Esophagus muscularis mucosa (tissue), 4 donors: Measurements from ENCODE around the gene BDH1. TPM values are rescaled to one million over a fixed set of nuclear protein-coding genes. Genes with fewer than 3 reads are reported as not detected.

Experiments used
- DNase-seq: peaks from one replicate; pipeline ENCODE4 v3.0.0-alpha.2; 2017; ENCODE audit errors: extremely low spot score
- H3K27ac ChIP-seq, 4 donors: fragments of 200-600 bp; sonication (generic); replicated peaks in 1 of 4; 1 replicate in 3 of 4; 2 replicates in 1 of 4; pipeline ENCODE4 v1.5.1; 2016 to 2019; ENCODE audit warnings: mild to moderate bottlenecking in 1 of 4
- H3K27me3 ChIP-seq, 4 donors: fragments of 200-600 bp; sonication (generic); one replicate each; pipeline versions ENCODE4 v1.5.1 to v1.6.0; 2016 to 2019
- H3K36me3 ChIP-seq, 4 donors: fragments of 200-600 bp; sonication (generic); one replicate each; pipeline ENCODE4 v1.5.1; 2016 to 2019
- H3K4me1 ChIP-seq, 4 donors: fragments of 200-600 bp; sonication (generic); one replicate each; pipeline ENCODE4 v1.5.1; 2016 to 2019
- H3K4me3 ChIP-seq, 4 donors: fragments of 200-600 bp; sonication (generic); 1 replicate in 2 of 4; 2 replicates in 2 of 4; pipeline ENCODE4 v1.5.1; 2016 to 2019; ENCODE audit warnings: mild to moderate bottlenecking in 4 of 4, moderate library complexity in 1 of 4
- H3K9me3 ChIP-seq, 4 donors: fragments of 200-600 bp; sonication (generic); 1 replicate in 3 of 4; 2 replicates in 1 of 4; pipeline ENCODE4 v1.5.1; 2016 to 2019
- EP300 ChIP-seq: sonication (generic); formaldehyde crosslinking; IDR thresholded peaks from one replicate; pipeline ENCODE4 v1.6.1; 2017; ENCODE audit warnings: antibody characterized with exemption
- POLR2A ChIP-seq: fragments of 450-650 bp; IDR thresholded peaks from one replicate; pipeline ENCODE4 v1.6.1; 2017; ENCODE audit warnings: antibody characterized with exemption, moderate library complexity, mild to moderate bottlenecking, low read depth
- POLR2AphosphoS5 ChIP-seq, 2 donors: sonication (generic); formaldehyde crosslinking; IDR thresholded peaks; one replicate each; pipeline ENCODE4 v1.6.1; 2017; ENCODE audit warnings: antibody characterized with exemption in 2 of 2
- WGBS: methylation state at CpG from one replicate; pipeline ENCODE4 v1.1.5; 2018; 5-methylcytosine and 5-hydroxymethylcytosine counted together
- intact Hi-C: fragments of 100-400 bp; cut with DNase I; formaldehyde crosslinking; loops from one replicate; pipeline ENCODE4 v1.15.1; 2023
- total RNA-seq, 4 donors: library from RNA; depleted of rRNA; stranded (reverse); fragments of >200 nt; gene quantifications; one replicate each; pipeline versions ENCODE4 v1.1.0 to v1.2.1, GENCODE V29; 2016
- TF ChIP-seq, protein P1 (sequence below), 3 experiments: fragments of 200-600 bp in 2 of 3; fragments of 450-650 bp in 1 of 3; sonication (generic) in 2 of 3; IDR thresholded peaks; one replicate each; pipeline ENCODE4 v1.5.1; 2017 to 2019; ENCODE audit warnings: antibody characterized with exemption in 3 of 3, mild to moderate bottlenecking in 2 of 3, moderate library complexity in 1 of 3

BDH1 gene
- total RNA-seq, 4 donors from 2014 or later: 9.1 to 18.7 (median 14.6) TPM

DNA sequence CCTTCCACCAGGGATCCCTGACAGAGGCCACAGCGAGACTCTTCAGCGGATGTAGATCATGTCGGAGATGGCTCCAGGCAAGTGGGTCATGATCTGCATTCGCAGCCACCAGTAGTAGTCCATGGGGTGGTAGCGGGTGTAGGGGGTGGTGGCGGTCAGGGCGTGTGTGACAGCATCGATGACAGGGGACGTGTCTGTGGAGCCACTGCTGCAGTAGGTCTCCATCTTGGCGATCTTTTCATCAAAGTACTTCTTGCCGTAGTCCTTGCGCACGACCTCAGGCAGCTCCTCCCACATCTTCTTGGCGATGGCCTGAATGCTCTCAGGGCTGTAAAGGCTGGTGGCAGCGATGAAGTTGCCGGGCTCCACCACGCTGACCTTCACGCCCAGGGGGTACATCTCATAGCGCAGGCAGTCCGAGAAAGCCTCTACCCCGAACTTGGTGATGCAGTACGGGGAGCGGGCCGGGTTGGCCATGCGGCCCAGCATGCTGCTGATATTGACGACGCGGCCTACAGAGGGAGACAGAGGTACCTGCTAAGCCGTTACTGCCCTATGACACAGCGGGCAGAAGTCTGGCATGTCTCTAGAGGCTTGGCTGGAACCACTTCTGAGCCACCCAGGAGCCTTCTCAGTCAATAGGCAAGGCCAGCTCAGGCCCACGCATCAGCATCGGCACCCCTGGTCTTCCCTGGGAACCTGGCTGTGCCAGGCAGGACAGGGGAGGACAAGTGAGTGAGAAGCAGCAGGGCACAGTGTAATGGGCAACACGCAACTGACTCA is 43.7 kb downstream of the BDH1 start:
- DNase-seq: no peak
- Histone ChIP-seq H3K27ac (no peak overlapping the region), H3K4me3 (no peak overlapping the region), H3K4me1 (peaks cover 7 to 13% (median 12%) of the 10 kb centered on the region in 4 donors), H3K36me3 (peaks cover 0 to 36% (median 10%) of the 10 kb centered on the region in 4 donors), H3K9me3 (no peaks in the 10 kb centered on the region), H3K27me3 (no peaks in the 10 kb centered on the region)
- intact Hi-C loops: loop anchor here (2.0 kb wide), 1 partner anchor 255 kb away; no protein-coding TSS in a partner anchor
- 95% methylated on average over 23 of the region's 33 CpGs for WGBS
- TF ChIP-seq POLR2A (no peak), EP300 (no peak), POLR2AphosphoS5 (IDR thresholded peaks at IDR 0.05) (no peak)
- TF ChIP-seq, protein P1, sequence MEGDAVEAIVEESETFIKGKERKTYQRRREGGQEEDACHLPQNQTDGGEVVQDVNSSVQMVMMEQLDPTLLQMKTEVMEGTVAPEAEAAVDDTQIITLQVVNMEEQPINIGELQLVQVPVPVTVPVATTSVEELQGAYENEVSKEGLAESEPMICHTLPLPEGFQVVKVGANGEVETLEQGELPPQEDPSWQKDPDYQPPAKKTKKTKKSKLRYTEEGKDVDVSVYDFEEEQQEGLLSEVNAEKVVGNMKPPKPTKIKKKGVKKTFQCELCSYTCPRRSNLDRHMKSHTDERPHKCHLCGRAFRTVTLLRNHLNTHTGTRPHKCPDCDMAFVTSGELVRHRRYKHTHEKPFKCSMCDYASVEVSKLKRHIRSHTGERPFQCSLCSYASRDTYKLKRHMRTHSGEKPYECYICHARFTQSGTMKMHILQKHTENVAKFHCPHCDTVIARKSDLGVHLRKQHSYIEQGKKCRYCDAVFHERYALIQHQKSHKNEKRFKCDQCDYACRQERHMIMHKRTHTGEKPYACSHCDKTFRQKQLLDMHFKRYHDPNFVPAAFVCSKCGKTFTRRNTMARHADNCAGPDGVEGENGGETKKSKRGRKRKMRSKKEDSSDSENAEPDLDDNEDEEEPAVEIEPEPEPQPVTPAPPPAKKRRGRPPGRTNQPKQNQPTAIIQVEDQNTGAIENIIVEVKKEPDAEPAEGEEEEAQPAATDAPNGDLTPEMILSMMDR (IDR thresholded peaks at IDR 0.05): no peak

DNA sequence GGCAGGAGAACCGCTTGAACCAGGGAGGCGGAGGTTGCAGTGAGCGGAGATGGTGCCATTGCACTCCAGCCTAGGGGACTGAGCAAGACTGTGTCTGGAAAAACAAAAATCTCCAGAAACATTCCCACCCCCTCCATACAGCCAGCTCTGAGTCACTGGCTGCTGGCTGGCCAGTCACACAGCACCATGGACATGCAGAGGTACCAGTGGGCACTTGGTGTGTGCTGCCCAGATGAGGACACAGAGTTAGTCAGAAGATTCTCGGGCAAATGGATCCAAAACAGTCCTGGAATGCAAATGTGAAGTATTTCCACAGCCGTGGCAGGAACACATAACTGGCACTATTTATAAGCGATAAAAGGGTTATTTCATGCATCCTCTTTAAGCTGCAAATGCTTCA is 44.6 kb downstream of the BDH1 start:
- H3K36me3 ChIP-seq: peaks cover 0 to 36% (median 10%) of the 10 kb centered on the region in 4 donors
- intact Hi-C loops: loop anchor here (2.0 kb wide), 1 partner anchor 254 kb away; no protein-coding TSS in a partner anchor
- 89% methylated on average over 6 of the region's 6 CpGs for WGBS
- H3K27ac ChIP-seq: no peak overlapping the region
- TF ChIP-seq POLR2A: no peak
- no peak for TF ChIP-seq POLR2AphosphoS5 (IDR thresholded peaks at IDR 0.05)
- no peaks in the 10 kb centered on the region for H3K27me3 ChIP-seq
- H3K4me1 ChIP-seq: peaks cover 7 to 13% (median 12%) of the 10 kb centered on the region in 4 donors
- no peak for DNase-seq
- no peak overlapping the region for H3K4me3 ChIP-seq
- H3K9me3 ChIP-seq: no peaks in the 10 kb centered on the region

DNA sequence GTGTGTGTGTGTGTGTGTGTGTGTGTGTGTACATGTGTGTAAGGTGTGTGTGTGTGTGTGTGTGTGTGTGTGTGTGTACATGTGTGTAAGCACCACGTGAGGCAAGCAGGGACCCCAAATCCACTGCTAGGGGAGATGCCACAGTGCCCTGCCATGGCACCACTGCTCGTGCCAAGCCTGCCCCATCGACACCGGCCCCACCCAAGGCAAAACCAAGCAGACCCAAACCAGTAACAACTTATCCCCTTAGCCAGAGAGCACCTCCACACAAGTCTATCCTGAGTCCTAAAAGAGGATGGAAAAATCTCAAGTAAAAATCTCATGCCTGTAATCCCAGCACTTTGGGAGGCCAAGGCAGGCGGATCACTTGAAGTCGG is 45.1 kb downstream of the BDH1 start:
- TF ChIP-seq POLR2A (no peak), POLR2AphosphoS5 (IDR thresholded peaks at IDR 0.05) (no peak), EP300 (no peak)
- TF ChIP-seq, protein P1 (IDR thresholded peaks at IDR 0.05): no peak
- no peaks in the 10 kb centered on the region for H3K27me3 ChIP-seq
- no peak for DNase-seq
- H3K27ac ChIP-seq: no peak overlapping the region
- 91% methylated on average over 2 of the region's 6 CpGs for WGBS
- no peaks in the 10 kb centered on the region for H3K9me3 ChIP-seq
- intact Hi-C loops: loop anchor here (2.0 kb wide), 1 partner anchor 254 kb away; no protein-coding TSS in a partner anchor
- peaks cover 7 to 13% (median 12%) of the 10 kb centered on the region in 4 donors for H3K4me1 ChIP-seq
- no peak overlapping the region for H3K4me3 ChIP-seq
- peaks cover 0 to 36% (median 10%) of the 10 kb centered on the region in 4 donors for H3K36me3 ChIP-seq

GRCh38 chr3:197508924-197509775 is 46.6 kb downstream of the BDH1 start:
- no peak for DNase-seq
- Histone ChIP-seq H3K4me1 (peaks cover 7 to 16% (median 13%) of the 10 kb centered on the region in 4 donors), H3K27me3 (no peaks in the 10 kb centered on the region), H3K4me3 (peak overlapping the region; percentile 55 to 60 (median 59)), H3K36me3 (peaks cover 0 to 26% (median 9%) of the 10 kb centered on the region in 4 donors), H3K27ac (peak overlapping the region; percentile 45 to 76 (median 69)), H3K9me3 (no peaks in the 10 kb centered on the region)
- TF ChIP-seq POLR2AphosphoS5 (IDR thresholded peaks at IDR 0.05) (no peak), POLR2A (no peak), EP300 (no peak)
- TF ChIP-seq, protein P1 (IDR thresholded peaks at IDR 0.05): no peak
- 86% methylated on average over 24 of the region's 27 CpGs for WGBS
- intact Hi-C loops: no loop called here

DNA sequence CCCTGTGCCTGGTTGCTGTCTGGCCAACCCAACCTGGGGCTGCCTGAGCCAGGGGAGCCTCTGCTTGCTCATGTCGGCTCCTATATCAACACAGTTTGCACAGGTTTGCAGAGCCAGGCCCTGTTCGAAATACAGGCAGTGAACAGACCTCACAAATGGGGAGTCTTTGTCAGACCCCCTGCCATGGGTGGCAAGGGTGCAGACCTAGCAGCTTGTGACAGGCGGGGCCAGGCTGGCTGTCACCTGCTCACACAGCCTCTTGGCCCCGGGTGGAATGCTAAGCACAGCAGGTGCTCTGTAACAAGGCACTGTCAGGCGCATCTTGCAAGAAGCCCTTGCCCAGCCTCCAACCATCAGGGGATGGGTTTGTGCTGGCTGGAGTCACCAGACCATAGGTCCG is 47.3 kb downstream of the BDH1 start:
- no peak overlapping the region for H3K4me3 ChIP-seq
- H3K4me1 ChIP-seq: peaks cover 7 to 16% (median 13%) of the 10 kb centered on the region in 4 donors
- 53% methylated on average over 2 of the region's 6 CpGs for WGBS
- TF ChIP-seq EP300 (no peak), POLR2AphosphoS5 (IDR thresholded peaks at IDR 0.05) (no peak), POLR2A (no peak)
- TF ChIP-seq, protein P1 (IDR thresholded peaks at IDR 0.05): no peak
- H3K27me3 ChIP-seq: no peaks in the 10 kb centered on the region
- no peak for DNase-seq
- no peaks in the 10 kb centered on the region for H3K9me3 ChIP-seq
- H3K36me3 ChIP-seq: peaks cover 0 to 21% (median 7%) of the 10 kb centered on the region in 4 donors
- no peak overlapping the region for H3K27ac ChIP-seq
- intact Hi-C loops: no loop called here
